ENCODE measurements around the gene ZSCAN16.

- no peak for TF ChIP-seq CTCF (IDR thresholded peaks at IDR 0.05)
- no peak for TF ChIP-seq POLR2A (IDR thresholded peaks at IDR 0.05)
These were observed 28.1 kb downstream of the ZSCAN16 start for GRCh38 chr6:28152531-28152930.
